Kidney (tissue), 14 donors: ENCODE data around the gene LMAN1L. TPM values are rescaled to one million over a fixed set of nuclear protein-coding genes. Genes with fewer than 3 reads are reported as not detected.
"Not testable (repeated sequence)": the region's sequence is repeated elsewhere in the genome, so short reads cannot be mapped to it uniquely, and the experiment has no call there.

ENCODE experiments used
- DNase-seq, 5 donors: peaks; one replicate each; pipeline ENCODE4 v3.0.0-alpha.2; 2013 to 2020
- FAIRE-seq: peaks from 2 replicates; lab custom pipeline; 2012; peaks lifted over from hg19 to GRCh38; lab: Jason Lieb, UNC
- H3K27ac ChIP-seq, 2 donors: one replicate each; pipeline ENCODE4 v1.7.0; 2013; ENCODE audit warnings: low read depth in 2 of 2, low read length in 2 of 2, inconsistent platforms in 1 of 2
- H3K27me3 ChIP-seq: one replicate; pipeline ENCODE4 v1.7.1; 2013; ENCODE audit warnings: low read length, inconsistent platforms; ENCODE audit not compliant: control insufficient read depth, insufficient read depth
- H3K36me3 ChIP-seq, 3 donors: one replicate each; pipeline versions ENCODE4 v1.7.0 to v1.7.1; 2013; ENCODE audit warnings: low read length in 3 of 3, control low read depth in 1 of 3, inconsistent platforms in 1 of 3; ENCODE audit not compliant: insufficient read depth in 3 of 3, control insufficient read depth in 2 of 3
- H3K4me1 ChIP-seq, 3 donors: one replicate each; pipeline versions ENCODE4 v1.7.0 to v1.7.1; 2013; ENCODE audit warnings: low read length in 3 of 3, inconsistent platforms in 1 of 3, low read depth in 1 of 3; ENCODE audit not compliant: control insufficient read depth in 2 of 3, insufficient read depth in 2 of 3
- H3K4me3 ChIP-seq, 3 donors: one replicate each; pipeline versions ENCODE4 v1.7.0 to v1.8.1; 2013; ENCODE audit warnings: low read length in 3 of 3, control low read depth in 1 of 3, inconsistent platforms in 1 of 3
- H3K9ac ChIP-seq, 3 donors: one replicate each; pipeline versions ENCODE4 v1.7.0 to v1.7.1; 2013; ENCODE audit warnings: low read length in 3 of 3, control low read depth in 1 of 3, inconsistent platforms in 1 of 3
- H3K9me3 ChIP-seq, 3 donors: one replicate each; pipeline versions ENCODE4 v1.7.0 to v1.7.1; 2013; ENCODE audit warnings: low read length in 3 of 3, control low read depth in 1 of 3, inconsistent platforms in 1 of 3; ENCODE audit not compliant: control insufficient read depth in 2 of 3, insufficient read depth in 1 of 3
- intact Hi-C: fragments of 100-400 bp; cut with DNase I; formaldehyde crosslinking; loops from one replicate; pipeline ENCODE4 v1.11.1; 2022
- polyA plus RNA-seq: library from polyadenylated mRNA; stranded (reverse); fragments of 350-450 nt; fragmentation: Illumina TruSeq; extraction: RNeasy Lipid Tissue Mini Kit (QIAGEN cat#74804); gene quantifications from one replicate; pipeline ENCODE4 v1.2.3, GENCODE V29; 2014; ENCODE audit warnings: low read depth, low replicate concordance; ENCODE audit not compliant: insufficient read depth
- total RNA-seq: library from RNA; stranded (reverse); fragmentation: NEBNext Ultra II Directional; extraction: Animal tissue kit (Norgen Biotek cat#: 25700); gene quantifications from one replicate; pipeline ENCODE4 v1.2.1, GENCODE V29; 2021
- TF ChIP-seq, protein P1 (sequence below): IDR thresholded peaks from 3 replicates; pipeline ENCODE4 v1.5.1; 2012; ENCODE audit warnings: mild to moderate bottlenecking, moderate library complexity, borderline replicate concordance; ENCODE audit not compliant: insufficient read depth; ENCODE audit errors: extremely low read depth
- donor health status: control.
- donor health status: control.
- donor health status: control.
- donor health status: control.
- donor health status: control.
- donor health status: DM: yes; HTN: yes; CAD: no.
- donor health status: Normal renal cell carcinoma (clear cell type).

LMAN1L gene
- total and polyA plus RNA-seq, 2 donors from 2014 or later = not detected

DNA sequence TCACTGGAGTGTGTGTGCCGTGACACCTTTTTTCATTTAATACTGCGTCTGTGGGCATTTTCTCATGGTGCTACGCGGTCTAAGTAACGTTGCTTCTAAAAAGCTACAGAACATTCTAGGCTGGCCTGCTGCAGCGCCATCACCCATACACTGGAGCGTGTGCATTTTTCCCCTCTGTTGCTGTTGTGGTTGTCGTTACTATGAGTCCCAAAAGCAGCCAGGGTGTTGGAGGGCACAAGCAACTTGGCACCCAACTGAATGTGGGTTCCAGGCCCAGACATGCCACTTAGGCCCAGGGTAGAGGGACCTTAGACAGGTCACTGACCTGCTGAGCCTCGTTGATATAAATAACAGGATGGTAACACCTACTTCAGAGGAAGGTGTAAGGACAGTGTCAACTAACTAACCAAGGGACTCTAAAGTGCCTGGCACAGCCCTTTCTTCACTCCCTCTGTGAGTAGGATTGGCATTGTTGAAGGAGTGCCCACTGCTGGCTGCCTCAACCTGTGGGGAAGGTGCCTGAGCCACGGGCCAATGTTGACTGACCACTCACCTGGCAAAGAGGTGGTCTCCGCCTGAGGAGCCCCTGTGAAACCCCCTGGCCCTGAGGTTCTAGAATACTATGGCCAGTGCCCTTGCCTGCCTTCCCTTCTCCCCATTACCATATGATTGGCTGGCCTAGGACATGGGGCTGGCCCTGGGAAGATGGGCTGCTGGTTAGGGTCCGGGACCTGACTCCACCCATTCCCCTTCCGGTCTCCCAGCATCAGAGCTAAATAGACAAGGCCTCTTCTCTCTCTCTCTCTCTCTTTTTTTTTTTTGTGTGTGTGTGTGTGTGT lies 27.2 kb upstream of the LMAN1L start:
- FAIRE-seq (no peak), DNase-seq (peak in 1 of 5 donors; percentile 62)
- H3K4me1 ChIP-seq = peaks cover 0 to 69% (median 61%) of the 10 kb centered on the region in 3 donors
- H3K27me3 ChIP-seq = no peaks in the 10 kb centered on the region
- H3K27ac ChIP-seq = peak overlapping the region in 1 of 2 donors; percentile 24
- H3K36me3 ChIP-seq = no peaks in the 10 kb centered on the region
- peak overlapping the region in 1 of 3 donors; percentile 58 for H3K9ac ChIP-seq
- intact Hi-C loops = no loop called here
- TF ChIP-seq, protein P1, sequence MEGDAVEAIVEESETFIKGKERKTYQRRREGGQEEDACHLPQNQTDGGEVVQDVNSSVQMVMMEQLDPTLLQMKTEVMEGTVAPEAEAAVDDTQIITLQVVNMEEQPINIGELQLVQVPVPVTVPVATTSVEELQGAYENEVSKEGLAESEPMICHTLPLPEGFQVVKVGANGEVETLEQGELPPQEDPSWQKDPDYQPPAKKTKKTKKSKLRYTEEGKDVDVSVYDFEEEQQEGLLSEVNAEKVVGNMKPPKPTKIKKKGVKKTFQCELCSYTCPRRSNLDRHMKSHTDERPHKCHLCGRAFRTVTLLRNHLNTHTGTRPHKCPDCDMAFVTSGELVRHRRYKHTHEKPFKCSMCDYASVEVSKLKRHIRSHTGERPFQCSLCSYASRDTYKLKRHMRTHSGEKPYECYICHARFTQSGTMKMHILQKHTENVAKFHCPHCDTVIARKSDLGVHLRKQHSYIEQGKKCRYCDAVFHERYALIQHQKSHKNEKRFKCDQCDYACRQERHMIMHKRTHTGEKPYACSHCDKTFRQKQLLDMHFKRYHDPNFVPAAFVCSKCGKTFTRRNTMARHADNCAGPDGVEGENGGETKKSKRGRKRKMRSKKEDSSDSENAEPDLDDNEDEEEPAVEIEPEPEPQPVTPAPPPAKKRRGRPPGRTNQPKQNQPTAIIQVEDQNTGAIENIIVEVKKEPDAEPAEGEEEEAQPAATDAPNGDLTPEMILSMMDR = no peak
- no peaks in the 10 kb centered on the region for H3K9me3 ChIP-seq
- no peak overlapping the region for H3K4me3 ChIP-seq

DNA sequence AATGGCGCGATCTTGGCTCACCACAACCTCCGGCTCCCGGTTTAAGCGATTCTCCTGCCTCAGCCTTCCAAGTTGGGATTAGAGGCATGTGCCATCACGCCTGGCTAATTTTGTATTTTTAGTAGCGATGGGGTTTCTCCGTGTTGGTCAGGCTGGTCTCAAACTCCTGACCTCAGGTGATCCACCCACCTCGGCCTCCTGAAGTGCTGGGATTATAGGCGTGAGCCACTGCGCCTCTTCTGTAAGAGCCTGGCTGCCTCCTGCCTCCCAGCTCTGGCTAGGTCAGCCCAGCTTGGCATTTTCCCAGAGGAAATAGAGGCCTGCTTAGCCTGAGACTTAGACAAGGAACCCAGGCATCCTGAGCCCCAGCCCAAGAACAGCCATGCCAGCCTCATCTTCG lies 26.6 kb upstream of the LMAN1L start:
- H3K4me3 ChIP-seq, intact Hi-C loops, H3K9me3 ChIP-seq, H3K36me3 ChIP-seq, H3K27me3 ChIP-seq, FAIRE-seq: not testable (repeated sequence)
- DNase-seq = peak in 1 of 5 donors; percentile 47
- Histone ChIP-seq H3K27ac (peak overlapping the region in 1 of 2 donors; percentile 38), H3K4me1 (peaks cover 0 to 69% (median 68%) of the 10 kb centered on the region in 3 donors), H3K9ac (peak overlapping the region in 1 of 3 donors; percentile 4)

GRCh38 chr15:74786551-74787165 lies 26.0 kb upstream of the LMAN1L start:
- Histone ChIP-seq H3K27ac (peak overlapping the region in 1 of 2 donors; percentile 38), H3K36me3 (no peaks in the 10 kb centered on the region), H3K9ac (peak overlapping the region in 1 of 3 donors; percentile 4), H3K4me1 (peaks cover 0 to 63% (median 62%) of the 10 kb centered on the region in 3 donors), H3K4me3 (no peak overlapping the region), H3K27me3 (no peaks in the 10 kb centered on the region), H3K9me3 (no peaks in the 10 kb centered on the region)
- intact Hi-C loops = no loop called here
- FAIRE-seq = no peak
- peak in 1 of 5 donors; percentile 64 for DNase-seq
- TF ChIP-seq, protein P1 = no peak
